ENCODE measurements around the gene TMEM222.

The TMEM222 gene

GRCh38 chr1:27325286-27325685 lies 3.3 kb downstream of the TMEM222 start:
- peaks cover 7 to 18% of the 10 kb centered on the region in 2 donors for H3K4me1 ChIP-seq (ENCODE audit: control insufficient read depth in 1 of 2, insufficient read depth in 2 of 2, low read length in 2 of 2)
- peaks cover 16 to 17% of the 10 kb centered on the region in 2 donors for H3K36me3 ChIP-seq (ENCODE audit: control insufficient read depth in 1 of 2, insufficient read depth in 2 of 2, low read length in 2 of 2)
- no peak overlapping the region for H3K9ac ChIP-seq (ENCODE audit: low read depth in 1 of 2, low read length in 2 of 2)
- H3K27ac ChIP-seq (ENCODE audit: low read depth, low read length) = no peak overlapping the region
- no peak overlapping the region for H3K4me3 ChIP-seq (ENCODE audit: low read depth in 1 of 2, low read length in 2 of 2)
- H3K9me3 ChIP-seq (ENCODE audit: control insufficient read depth in 1 of 2, low read length in 2 of 2) = no peaks in the 10 kb centered on the region
- no peaks in the 10 kb centered on the region for H3K27me3 ChIP-seq (ENCODE audit: control insufficient read depth in 1 of 2, insufficient read depth in 2 of 2, low read length in 2 of 2)

- H3K36me3 ChIP-seq (ENCODE audit: control insufficient read depth in 1 of 2, insufficient read depth in 2 of 2, low read length in 2 of 2) = peaks cover 25 to 28% of the 10 kb centered on the region in 2 donors
- H3K27ac ChIP-seq (ENCODE audit: low read depth, low read length) = no peak overlapping the region
- no peaks in the 10 kb centered on the region for H3K9me3 ChIP-seq (ENCODE audit: control insufficient read depth in 1 of 2, low read length in 2 of 2)
- H3K27me3 ChIP-seq (ENCODE audit: control insufficient read depth in 1 of 2, insufficient read depth in 2 of 2, low read length in 2 of 2) = no peaks in the 10 kb centered on the region
- no peak overlapping the region for H3K9ac ChIP-seq (ENCODE audit: low read depth in 1 of 2, low read length in 2 of 2)
- H3K4me3 ChIP-seq (ENCODE audit: low read depth in 1 of 2, low read length in 2 of 2) = no peak overlapping the region
- peaks cover 5 to 9% of the 10 kb centered on the region in 2 donors for H3K4me1 ChIP-seq (ENCODE audit: control insufficient read depth in 1 of 2, insufficient read depth in 2 of 2, low read length in 2 of 2)
Measured at GRCh38 chr1:27327964-27328363, 6.0 kb downstream of the TMEM222 start.

- Histone ChIP-seq H3K9me3 (ENCODE audit: control insufficient read depth in 1 of 2, low read length in 2 of 2) (no peaks in the 10 kb centered on the region), H3K4me3 (ENCODE audit: low read depth in 1 of 2, low read length in 2 of 2) (no peak overlapping the region), H3K4me1 (ENCODE audit: control insufficient read depth in 1 of 2, insufficient read depth in 2 of 2, low read length in 2 of 2) (no peaks in the 10 kb centered on the region), H3K9ac (ENCODE audit: low read depth in 1 of 2, low read length in 2 of 2) (no peak overlapping the region), H3K36me3 (ENCODE audit: control insufficient read depth in 1 of 2, insufficient read depth in 2 of 2, low read length in 2 of 2) (peaks cover 31 to 50% of the 10 kb centered on the region in 2 donors), H3K27me3 (ENCODE audit: control insufficient read depth in 1 of 2, insufficient read depth in 2 of 2, low read length in 2 of 2) (no peaks in the 10 kb centered on the region), H3K27ac (ENCODE audit: low read depth, low read length) (no peak overlapping the region)
Measured at GRCh38 chr1:27330786-27331185, 8.8 kb downstream of the TMEM222 start.

- Histone ChIP-seq H3K9me3 (ENCODE audit: control insufficient read depth in 1 of 2, low read length in 2 of 2) (no peaks in the 10 kb centered on the region), H3K9ac (ENCODE audit: low read depth in 1 of 2, low read length in 2 of 2) (no peak overlapping the region), H3K4me1 (ENCODE audit: control insufficient read depth in 1 of 2, insufficient read depth in 2 of 2, low read length in 2 of 2) (no peaks in the 10 kb centered on the region), H3K4me3 (ENCODE audit: low read depth in 1 of 2, low read length in 2 of 2) (no peak overlapping the region), H3K27me3 (ENCODE audit: control insufficient read depth in 1 of 2, insufficient read depth in 2 of 2, low read length in 2 of 2) (no peaks in the 10 kb centered on the region), H3K27ac (ENCODE audit: low read depth, low read length) (no peak overlapping the region), H3K36me3 (ENCODE audit: control insufficient read depth in 1 of 2, insufficient read depth in 2 of 2, low read length in 2 of 2) (peaks cover 30 to 51% of the 10 kb centered on the region in 2 donors)
Measured at GRCh38 chr1:27331426-27331825, 9.5 kb downstream of the TMEM222 start.

GRCh38 chr1:27331922-27332321 lies 10.0 kb downstream of the TMEM222 start:
- Histone ChIP-seq H3K9ac (ENCODE audit: low read depth in 1 of 2, low read length in 2 of 2) (no peak overlapping the region), H3K36me3 (ENCODE audit: control insufficient read depth in 1 of 2, insufficient read depth in 2 of 2, low read length in 2 of 2) (peaks cover 30 to 50% of the 10 kb centered on the region in 2 donors)

GRCh38 chr1:27332536-27333281 lies 10.7 kb downstream of the TMEM222 start:
- Histone ChIP-seq H3K9me3 (ENCODE audit: control insufficient read depth in 1 of 2, low read length in 2 of 2) (no peaks in the 10 kb centered on the region), H3K27ac (ENCODE audit: low read depth, low read length) (no peak overlapping the region), H3K27me3 (ENCODE audit: control insufficient read depth in 1 of 2, insufficient read depth in 2 of 2, low read length in 2 of 2) (no peaks in the 10 kb centered on the region), H3K36me3 (ENCODE audit: control insufficient read depth in 1 of 2, insufficient read depth in 2 of 2, low read length in 2 of 2) (peaks cover 30 to 47% of the 10 kb centered on the region in 2 donors), H3K4me3 (ENCODE audit: low read depth in 1 of 2, low read length in 2 of 2) (no peak overlapping the region), H3K9ac (ENCODE audit: low read depth in 1 of 2, low read length in 2 of 2) (no peak overlapping the region), H3K4me1 (ENCODE audit: control insufficient read depth in 1 of 2, insufficient read depth in 2 of 2, low read length in 2 of 2) (no peaks in the 10 kb centered on the region)

More at GRCh38 chr1:27331922-27332321, 10.0 kb downstream of the TMEM222 start:
- Histone ChIP-seq H3K27me3 (ENCODE audit: control insufficient read depth in 1 of 2, insufficient read depth in 2 of 2, low read length in 2 of 2) (no peaks in the 10 kb centered on the region), H3K27ac (ENCODE audit: low read depth, low read length) (no peak overlapping the region), H3K9me3 (ENCODE audit: control insufficient read depth in 1 of 2, low read length in 2 of 2) (no peaks in the 10 kb centered on the region), H3K4me3 (ENCODE audit: low read depth in 1 of 2, low read length in 2 of 2) (no peak overlapping the region), H3K4me1 (ENCODE audit: control insufficient read depth in 1 of 2, insufficient read depth in 2 of 2, low read length in 2 of 2) (no peaks in the 10 kb centered on the region)

GRCh38 chr1:27333717-27334279 lies 11.8 kb downstream of the TMEM222 start:
- H3K4me3 ChIP-seq (ENCODE audit: low read depth in 1 of 2, low read length in 2 of 2) = no peak overlapping the region
- H3K36me3 ChIP-seq (ENCODE audit: control insufficient read depth in 1 of 2, insufficient read depth in 2 of 2, low read length in 2 of 2) = peaks cover 27 to 47% of the 10 kb centered on the region in 2 donors
- no peaks in the 10 kb centered on the region for H3K27me3 ChIP-seq (ENCODE audit: control insufficient read depth in 1 of 2, insufficient read depth in 2 of 2, low read length in 2 of 2)
- H3K9ac ChIP-seq (ENCODE audit: low read depth in 1 of 2, low read length in 2 of 2) = no peak overlapping the region
- H3K4me1 ChIP-seq (ENCODE audit: control insufficient read depth in 1 of 2, insufficient read depth in 2 of 2, low read length in 2 of 2) = no peaks in the 10 kb centered on the region
- no peaks in the 10 kb centered on the region for H3K9me3 ChIP-seq (ENCODE audit: control insufficient read depth in 1 of 2, low read length in 2 of 2)
- H3K27ac ChIP-seq (ENCODE audit: low read depth, low read length) = no peak overlapping the region

GRCh38 chr1:27335506-27336422 lies 13.8 kb downstream of the TMEM222 start:
- H3K9me3 ChIP-seq (ENCODE audit: control insufficient read depth in 1 of 2, low read length in 2 of 2) = no peaks in the 10 kb centered on the region
- H3K9ac ChIP-seq (ENCODE audit: low read depth in 1 of 2, low read length in 2 of 2) = no peak overlapping the region
- no peaks in the 10 kb centered on the region for H3K4me1 ChIP-seq (ENCODE audit: control insufficient read depth in 1 of 2, insufficient read depth in 2 of 2, low read length in 2 of 2)
- H3K36me3 ChIP-seq (ENCODE audit: control insufficient read depth in 1 of 2, insufficient read depth in 2 of 2, low read length in 2 of 2) = peaks cover 21 to 44% of the 10 kb centered on the region in 2 donors
- no peak overlapping the region for H3K4me3 ChIP-seq (ENCODE audit: low read depth in 1 of 2, low read length in 2 of 2)
- H3K27ac ChIP-seq (ENCODE audit: low read depth, low read length) = no peak overlapping the region
- H3K27me3 ChIP-seq (ENCODE audit: control insufficient read depth in 1 of 2, insufficient read depth in 2 of 2, low read length in 2 of 2) = no peaks in the 10 kb centered on the region

GRCh38 chr1:27336756-27337155 lies 14.8 kb downstream of the TMEM222 start:
- H3K27ac ChIP-seq (ENCODE audit: low read depth, low read length) = no peak overlapping the region
- no peaks in the 10 kb centered on the region for H3K9me3 ChIP-seq (ENCODE audit: control insufficient read depth in 1 of 2, low read length in 2 of 2)
- no peak overlapping the region for H3K9ac ChIP-seq (ENCODE audit: low read depth in 1 of 2, low read length in 2 of 2)
- peaks cover 19 to 44% of the 10 kb centered on the region in 2 donors for H3K36me3 ChIP-seq (ENCODE audit: control insufficient read depth in 1 of 2, insufficient read depth in 2 of 2, low read length in 2 of 2)
- H3K27me3 ChIP-seq (ENCODE audit: control insufficient read depth in 1 of 2, insufficient read depth in 2 of 2, low read length in 2 of 2) = no peaks in the 10 kb centered on the region
- H3K4me3 ChIP-seq (ENCODE audit: low read depth in 1 of 2, low read length in 2 of 2) = no peak overlapping the region
- peaks cover 6 to 9% of the 10 kb centered on the region in 2 donors for H3K4me1 ChIP-seq (ENCODE audit: control insufficient read depth in 1 of 2, insufficient read depth in 2 of 2, low read length in 2 of 2)

- H3K9me3 ChIP-seq (ENCODE audit: control insufficient read depth in 1 of 2, low read length in 2 of 2) = no peaks in the 10 kb centered on the region
- H3K9ac ChIP-seq (ENCODE audit: low read depth in 1 of 2, low read length in 2 of 2) = no peak overlapping the region
- peaks cover 7 to 24% of the 10 kb centered on the region in 2 donors for H3K36me3 ChIP-seq (ENCODE audit: control insufficient read depth in 1 of 2, insufficient read depth in 2 of 2, low read length in 2 of 2)
Measured at GRCh38 chr1:27338751-27339150, 16.8 kb downstream of the TMEM222 start.

More at GRCh38 chr1:27338751-27339150, 16.8 kb downstream of the TMEM222 start:
- Histone ChIP-seq H3K4me3 (ENCODE audit: low read depth in 1 of 2, low read length in 2 of 2) (no peak overlapping the region), H3K27ac (ENCODE audit: low read depth, low read length) (no peak overlapping the region), H3K27me3 (ENCODE audit: control insufficient read depth in 1 of 2, insufficient read depth in 2 of 2, low read length in 2 of 2) (no peaks in the 10 kb centered on the region), H3K4me1 (ENCODE audit: control insufficient read depth in 1 of 2, insufficient read depth in 2 of 2, low read length in 2 of 2) (peaks cover 20 to 23% of the 10 kb centered on the region in 2 donors)
